Neural cell (in vitro differentiated cells): Measurements from ENCODE around the gene RDH13. TPM values are rescaled to one million over a fixed set of nuclear protein-coding genes. Genes with fewer than 3 reads are reported as not detected.
"Not testable (repeated sequence)": the region's sequence is repeated elsewhere in the genome, so short reads cannot be mapped to it uniquely, and the experiment has no call there.

Experiments
- H2AFZ ChIP-seq: fragments of 200-600, 300-800 bp; sonication (generic), shearing (Covaris generic); 2 replicates; pipeline ENCODE4 v1.6.0; 2014; ENCODE audit warnings: low read depth, mild to moderate bottlenecking, antibody characterized with exemption, low read length, moderate library complexity
- H3F3A ChIP-seq: fragments of 200-600 bp; shearing (Covaris generic); 2 replicates; pipeline ENCODE4 v1.6.1; 2016; ENCODE audit warnings: mild to moderate bottlenecking, moderate library complexity, mixed read lengths, antibody characterized with exemption, low read length; ENCODE audit not compliant: insufficient read depth, poor library complexity, severe bottlenecking
- H3K27ac ChIP-seq: fragments of 200-600, 300-800 bp; sonication (generic), shearing (Covaris generic); 2 replicates; pipeline ENCODE4 v1.5.1; 2014; ENCODE audit warnings: mild to moderate bottlenecking, low read length, moderate library complexity
- H3K27me3 ChIP-seq: fragments of 300-800, 200-600 bp; sonication (generic), shearing (Covaris generic); 2 replicates; pipeline ENCODE4 v1.6.0; 2014; ENCODE audit warnings: mild to moderate bottlenecking, low read depth, low read length, moderate library complexity; ENCODE audit not compliant: insufficient read depth
- H3K36me3 ChIP-seq: fragments of 300-800, 200-600 bp; sonication (generic), shearing (Covaris generic); 2 replicates; pipeline ENCODE4 v1.5.1; 2014; ENCODE audit warnings: mild to moderate bottlenecking, antibody characterized with exemption, low read length, moderate library complexity; ENCODE audit not compliant: insufficient read depth
- H3K4me2 ChIP-seq: fragments of 300-800, 200-600 bp; sonication (generic), shearing (Covaris generic); 2 replicates; pipeline ENCODE4 v1.6.0; 2014; ENCODE audit warnings: mild to moderate bottlenecking, low read length
- H3K4me3 ChIP-seq: fragments of 300-800, 200-600 bp; sonication (generic), shearing (Covaris generic); 2 replicates; pipeline ENCODE4 v1.5.1; 2014; ENCODE audit warnings: mild to moderate bottlenecking, low read length, moderate library complexity
- H3K79me2 ChIP-seq: fragments of 200-600 bp; shearing (Covaris generic); replicated peaks from 2 replicates; pipeline ENCODE4 v1.6.0; 2014; ENCODE audit warnings: mild to moderate bottlenecking, low read length, moderate library complexity; ENCODE audit not compliant: insufficient read depth
- H3K9ac ChIP-seq: fragments of 300-800, 200-600 bp; sonication (generic), shearing (Covaris generic); 2 replicates; pipeline ENCODE4 v1.6.1; 2016; ENCODE audit warnings: mild to moderate bottlenecking, low read length, mixed read lengths
- H3K9me2 ChIP-seq: fragments of 200-600 bp; shearing (Covaris generic); 2 replicates; pipeline ENCODE4 v1.6.1; 2016; ENCODE audit warnings: mild to moderate bottlenecking, low read length, mixed read lengths; ENCODE audit not compliant: insufficient read depth
- H3K9me3 ChIP-seq: fragments of 200-600, 300-800 bp; sonication (generic), shearing (Covaris generic); 2 replicates; pipeline ENCODE4 v1.6.1; 2016; ENCODE audit warnings: mild to moderate bottlenecking, mixed run types, low read length, moderate library complexity, mixed read lengths
- H4K20me1 ChIP-seq: fragments of 200-600 bp; shearing (Covaris generic); 2 replicates; pipeline ENCODE4 v1.6.1; 2016; ENCODE audit warnings: mild to moderate bottlenecking, mixed run types; ENCODE audit not compliant: insufficient read depth
- EP300 ChIP-seq: fragments of 450-650 bp; conservative IDR thresholded peaks from 2 replicates; pipeline ENCODE4 v1.6.1; 2014; ENCODE audit warnings: antibody characterized with exemption, mild to moderate bottlenecking, moderate library complexity; ENCODE audit not compliant: poor library complexity, severe bottlenecking
- EZH2 ChIP-seq: fragments of 200-600, 300-800 bp; shearing (Covaris generic), sonication (generic); IDR thresholded peaks from 2 replicates; pipeline ENCODE4 v1.6.1; 2014; ENCODE audit warnings: antibody characterized with exemption, low read length, borderline replicate concordance, mild to moderate bottlenecking; ENCODE audit not compliant: insufficient read depth, poor library complexity, severe bottlenecking
- MXI1 ChIP-seq: fragments of 450-650 bp; conservative IDR thresholded peaks from 2 replicates; pipeline ENCODE4 v1.6.1; 2014; ENCODE audit warnings: antibody characterized with exemption, mild to moderate bottlenecking; ENCODE audit not compliant: poor library complexity, severe bottlenecking
- POLR2AphosphoS5 ChIP-seq: IDR thresholded peaks from 2 replicates; pipeline ENCODE4 v1.6.1; 2012
- RAD21 ChIP-seq: fragments of 450-650 bp; conservative IDR thresholded peaks from 2 replicates; pipeline ENCODE4 v1.6.1; 2014; ENCODE audit warnings: antibody characterized with exemption, mild to moderate bottlenecking, moderate library complexity
- SMC3 ChIP-seq: fragments of 450-650 bp; conservative IDR thresholded peaks from 2 replicates; pipeline ENCODE4 v1.6.1; 2014; ENCODE audit warnings: antibody characterized with exemption, mild to moderate bottlenecking, moderate library complexity; ENCODE audit not compliant: poor library complexity
- TAF1 ChIP-seq: IDR thresholded peaks from 2 replicates; pipeline ENCODE4 v1.6.1; 2012; ENCODE audit warnings: low read depth
- polyA plus RNA-seq: library from polyadenylated mRNA; depleted of rRNA; stranded (reverse); fragments of >200 nt; gene quantifications from 2 replicates; pipeline ENCODE4 v1.2.3, GENCODE V29; 2014
- TF ChIP-seq, protein P1 (sequence below): fragments of 450-650 bp; IDR thresholded peaks from 2 replicates; pipeline ENCODE4 v1.5.1; 2014; ENCODE audit warnings: antibody characterized with exemption, mild to moderate bottlenecking, moderate library complexity; ENCODE audit not compliant: poor library complexity, severe bottlenecking
- TF ChIP-seq, protein P2 (sequence below): IDR thresholded peaks from 2 replicates; pipeline ENCODE4 v1.6.1; 2012; ENCODE audit warnings: borderline replicate concordance

RDH13 gene
- polyA plus RNA-seq, 1 donor from 2014 or later = 9.8 TPM

DNA sequence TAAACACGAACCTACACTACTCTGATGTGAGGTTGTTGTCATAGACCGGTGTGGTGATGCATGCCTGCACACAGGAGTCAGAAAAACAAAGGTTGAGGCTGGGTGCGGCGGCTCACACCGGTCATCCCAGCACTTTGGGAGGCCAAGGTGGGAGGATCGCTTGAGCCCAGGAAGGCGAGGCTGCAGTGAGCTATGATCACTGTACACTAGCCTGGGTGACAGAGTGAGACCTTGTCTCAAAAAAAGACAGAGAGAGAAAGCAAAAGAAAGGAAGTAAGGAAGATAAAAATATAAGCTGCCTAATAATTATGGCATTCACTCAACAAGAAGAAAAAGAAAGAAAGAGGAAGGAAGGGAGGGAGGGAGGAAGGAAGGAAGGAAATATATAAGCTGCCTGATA, 34.2 kb downstream of the RDH13 start:
- H3K27ac ChIP-seq = no peak overlapping the region
- H3K4me2 ChIP-seq = no peak overlapping the region
- H3F3A ChIP-seq = no peaks in the 10 kb centered on the region
- H3K9ac ChIP-seq = no peak overlapping the region
- no peaks in the 10 kb centered on the region for H3K36me3 ChIP-seq
- H3K4me3 ChIP-seq = no peak overlapping the region
- H2AFZ ChIP-seq = no peak overlapping the region
- H3K9me2 ChIP-seq = no peaks in the 10 kb centered on the region
- H4K20me1 ChIP-seq = no peaks in the 10 kb centered on the region
- no peaks in the 10 kb centered on the region for H3K27me3 ChIP-seq
- H3K79me2 ChIP-seq = no peaks in the 10 kb centered on the region
- TF ChIP-seq POLR2AphosphoS5 = no peak
- TF ChIP-seq, protein P1, sequence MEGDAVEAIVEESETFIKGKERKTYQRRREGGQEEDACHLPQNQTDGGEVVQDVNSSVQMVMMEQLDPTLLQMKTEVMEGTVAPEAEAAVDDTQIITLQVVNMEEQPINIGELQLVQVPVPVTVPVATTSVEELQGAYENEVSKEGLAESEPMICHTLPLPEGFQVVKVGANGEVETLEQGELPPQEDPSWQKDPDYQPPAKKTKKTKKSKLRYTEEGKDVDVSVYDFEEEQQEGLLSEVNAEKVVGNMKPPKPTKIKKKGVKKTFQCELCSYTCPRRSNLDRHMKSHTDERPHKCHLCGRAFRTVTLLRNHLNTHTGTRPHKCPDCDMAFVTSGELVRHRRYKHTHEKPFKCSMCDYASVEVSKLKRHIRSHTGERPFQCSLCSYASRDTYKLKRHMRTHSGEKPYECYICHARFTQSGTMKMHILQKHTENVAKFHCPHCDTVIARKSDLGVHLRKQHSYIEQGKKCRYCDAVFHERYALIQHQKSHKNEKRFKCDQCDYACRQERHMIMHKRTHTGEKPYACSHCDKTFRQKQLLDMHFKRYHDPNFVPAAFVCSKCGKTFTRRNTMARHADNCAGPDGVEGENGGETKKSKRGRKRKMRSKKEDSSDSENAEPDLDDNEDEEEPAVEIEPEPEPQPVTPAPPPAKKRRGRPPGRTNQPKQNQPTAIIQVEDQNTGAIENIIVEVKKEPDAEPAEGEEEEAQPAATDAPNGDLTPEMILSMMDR = no peak
- peaks cover 6% of the 10 kb centered on the region for H3K9me3 ChIP-seq

- no peak overlapping the region for H3K4me2 ChIP-seq
- no peak overlapping the region for H3K27ac ChIP-seq
- no peaks in the 10 kb centered on the region for H4K20me1 ChIP-seq
- no peak overlapping the region for H3K9ac ChIP-seq
- no peaks in the 10 kb centered on the region for H3K79me2 ChIP-seq
- H3K36me3 ChIP-seq = no peaks in the 10 kb centered on the region
- no peaks in the 10 kb centered on the region for H3F3A ChIP-seq
- H3K9me3 ChIP-seq = peaks cover 8% of the 10 kb centered on the region
- H3K27me3 ChIP-seq = no peaks in the 10 kb centered on the region
- no peaks in the 10 kb centered on the region for H3K9me2 ChIP-seq
- H3K4me3 ChIP-seq = no peak overlapping the region
- H2AFZ ChIP-seq = no peak overlapping the region
- TF ChIP-seq SMC3 (no peak), EP300 (no peak), EZH2 (no peak), MXI1 (no peak), TAF1 (no peak), RAD21 (no peak), POLR2AphosphoS5 (no peak)
- TF ChIP-seq, protein P1 = no peak
- TF ChIP-seq, protein P2, sequence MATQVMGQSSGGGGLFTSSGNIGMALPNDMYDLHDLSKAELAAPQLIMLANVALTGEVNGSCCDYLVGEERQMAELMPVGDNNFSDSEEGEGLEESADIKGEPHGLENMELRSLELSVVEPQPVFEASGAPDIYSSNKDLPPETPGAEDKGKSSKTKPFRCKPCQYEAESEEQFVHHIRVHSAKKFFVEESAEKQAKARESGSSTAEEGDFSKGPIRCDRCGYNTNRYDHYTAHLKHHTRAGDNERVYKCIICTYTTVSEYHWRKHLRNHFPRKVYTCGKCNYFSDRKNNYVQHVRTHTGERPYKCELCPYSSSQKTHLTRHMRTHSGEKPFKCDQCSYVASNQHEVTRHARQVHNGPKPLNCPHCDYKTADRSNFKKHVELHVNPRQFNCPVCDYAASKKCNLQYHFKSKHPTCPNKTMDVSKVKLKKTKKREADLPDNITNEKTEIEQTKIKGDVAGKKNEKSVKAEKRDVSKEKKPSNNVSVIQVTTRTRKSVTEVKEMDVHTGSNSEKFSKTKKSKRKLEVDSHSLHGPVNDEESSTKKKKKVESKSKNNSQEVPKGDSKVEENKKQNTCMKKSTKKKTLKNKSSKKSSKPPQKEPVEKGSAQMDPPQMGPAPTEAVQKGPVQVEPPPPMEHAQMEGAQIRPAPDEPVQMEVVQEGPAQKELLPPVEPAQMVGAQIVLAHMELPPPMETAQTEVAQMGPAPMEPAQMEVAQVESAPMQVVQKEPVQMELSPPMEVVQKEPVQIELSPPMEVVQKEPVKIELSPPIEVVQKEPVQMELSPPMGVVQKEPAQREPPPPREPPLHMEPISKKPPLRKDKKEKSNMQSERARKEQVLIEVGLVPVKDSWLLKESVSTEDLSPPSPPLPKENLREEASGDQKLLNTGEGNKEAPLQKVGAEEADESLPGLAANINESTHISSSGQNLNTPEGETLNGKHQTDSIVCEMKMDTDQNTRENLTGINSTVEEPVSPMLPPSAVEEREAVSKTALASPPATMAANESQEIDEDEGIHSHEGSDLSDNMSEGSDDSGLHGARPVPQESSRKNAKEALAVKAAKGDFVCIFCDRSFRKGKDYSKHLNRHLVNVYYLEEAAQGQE = no peak
Measured at GRCh38 chr19:55027472-55028337, 35.2 kb downstream of the RDH13 start.

GRCh38 chr19:55027140-55027471, 35.8 kb downstream of the RDH13 start:
- not testable (repeated sequence) for H3K79me2 ChIP-seq, H3K9ac ChIP-seq, H3K4me3 ChIP-seq, H3K9me3 ChIP-seq, H3K36me3 ChIP-seq, H4K20me1 ChIP-seq, H2AFZ ChIP-seq, H3K27me3 ChIP-seq, H3K4me2 ChIP-seq, H3F3A ChIP-seq, H3K27ac ChIP-seq, H3K9me2 ChIP-seq
